K562 (cell line): Measurements from ENCODE around the gene CDYL. TPM values are rescaled to one million over a fixed set of nuclear protein-coding genes. Genes with fewer than 3 reads are reported as not detected.
A peak's percentile ranks its signal among the peaks of the same experiment; 100 is the strongest.

Experiments used
- CBX5 ChIP-seq: IDR thresholded peaks from 2 replicates; pipeline ENCODE4 v1.6.1; 2014; ENCODE audit warnings: low read depth, borderline replicate concordance
- DPF2 ChIP-seq: fragments of 450-650 bp; IDR thresholded peaks from 2 replicates; pipeline ENCODE4 v1.6.1; 2016
- GABPB1 ChIP-seq: sonication (generic); formaldehyde crosslinking; IDR thresholded peaks from 2 replicates; pipeline ENCODE4 v1.8.0; 2022; ENCODE audit warnings: mild to moderate bottlenecking, missing genetic modification reagents
- LARP7 ChIP-seq: fragments of 450-650 bp; IDR thresholded peaks from 2 replicates; pipeline ENCODE4 v1.6.1; 2016
- MECOM ChIP-seq: fragments of 250-450 bp; sonication (Bioruptor Pico); IDR thresholded peaks from 2 replicates; pipeline ENCODE4 v1.8.0; 2022; ENCODE audit warnings: inconsistent platforms
- MEIS2 ChIP-seq: fragments of 450-650 bp; IDR thresholded peaks from 2 replicates; pipeline ENCODE4 v1.6.1; 2014; ENCODE audit warnings: mild to moderate bottlenecking; ENCODE audit not compliant: partially characterized antibody
- MIER1 ChIP-seq: fragments of 450-650 bp; IDR thresholded peaks from 2 replicates; pipeline ENCODE4 v1.6.1; 2016; ENCODE audit warnings: antibody characterized with exemption, mild to moderate bottlenecking, low read depth
- NCOA2 ChIP-seq, 2 experiments: fragments of 450-650 bp; IDR thresholded peaks; 2 replicates each; pipeline ENCODE4 v1.6.1; 2018; ENCODE audit warnings: mild to moderate bottlenecking in 2 of 2, moderate library complexity in 1 of 2; ENCODE audit not compliant: partially characterized antibody in 2 of 2
- NCOA4 ChIP-seq: fragments of 450-650 bp; IDR thresholded peaks from 2 replicates; pipeline ENCODE4 v1.6.1; 2018; ENCODE audit warnings: mild to moderate bottlenecking; ENCODE audit not compliant: partially characterized antibody
- NR3C1 ChIP-seq: sonication (generic); formaldehyde crosslinking; IDR thresholded peaks from 2 replicates; pipeline ENCODE4 v1.8.1; 2022; ENCODE audit warnings: missing genetic modification reagents
- NUFIP1 ChIP-seq: fragments of 450-650 bp; IDR thresholded peaks from 2 replicates; pipeline ENCODE4 v1.6.1; 2018; ENCODE audit not compliant: partially characterized antibody
- SMAD4 ChIP-seq: fragments of 250-450 bp; sonication (Bioruptor Pico); conservative IDR thresholded peaks from 2 replicates; pipeline ENCODE4 v1.8.0; 2021; ENCODE audit warnings: inconsistent platforms, mild to moderate bottlenecking, moderate library complexity
- TRIM24 ChIP-seq, 2 experiments: fragments of 450-650 bp; IDR thresholded peaks; 2 replicates each; pipeline ENCODE4 v1.6.1; 2016
- ZNF197 ChIP-seq: fragments of 200-800 bp; sonication (Bioruptor generic); IDR thresholded peaks from 2 replicates; pipeline ENCODE4 v1.6.1; 2016; ENCODE audit warnings: low read depth, missing genetic modification characterization, missing compliant biosample characterization
- ZNF212 ChIP-seq: fragments of 450-650 bp; formaldehyde crosslinking; IDR thresholded peaks from 2 replicates; pipeline ENCODE4 v1.4.0; 2020; ENCODE audit warnings: mild to moderate bottlenecking
- ZNF224 ChIP-seq: sonication (generic); formaldehyde crosslinking; IDR thresholded peaks from 2 replicates; pipeline ENCODE4 v1.8.0; 2022; ENCODE audit warnings: mild to moderate bottlenecking, missing genetic modification reagents
- ZNF232 ChIP-seq: sonication (generic); formaldehyde crosslinking; IDR thresholded peaks from 2 replicates; pipeline ENCODE4 v1.8.0; 2022; ENCODE audit warnings: mild to moderate bottlenecking, missing genetic modification reagents
- ZNF354B ChIP-seq: fragments of 250-450 bp; sonication (Bioruptor Pico); IDR thresholded peaks from 2 replicates; pipeline ENCODE4 v1.4.0; 2020
- ZNF583 ChIP-seq: fragments of 250-450 bp; sonication (Bioruptor Pico); IDR thresholded peaks from 2 replicates; pipeline ENCODE4 v1.4.0; 2020
- ZNF696 ChIP-seq: fragments of 250-450 bp; sonication (Bioruptor Pico); conservative IDR thresholded peaks from 2 replicates; pipeline ENCODE4 v1.4.0; 2020; ENCODE audit warnings: mild to moderate bottlenecking, moderate library complexity
- ZNF830 ChIP-seq: fragments of 250-450 bp; sonication (Bioruptor Pico); IDR thresholded peaks from 2 replicates; pipeline ENCODE4 v1.5.0; 2021; ENCODE audit warnings: mild to moderate bottlenecking
- polyA plus RNA-seq, 8 experiments: library from polyadenylated mRNA; depleted of rRNA in 4 of 8; stranded (reverse) in 5 of 8; unstranded in 3 of 8; fragments of >200 nt; fragmentation: Nextera tagmentation in 2 of 8; fragmentation: Illumina TruSeq in 1 of 8; extraction: Ambion mirVana in 2 of 8; extraction: Trizol in 1 of 8; gene quantifications; 2 replicates each; pipeline versions ENCODE4 v1.2.1 to v1.2.3, GENCODE V29; 2011 to 2014; ENCODE audit warnings: inconsistent platforms in 1 of 8, missing spikeins in 1 of 8
- total RNA-seq, 7 experiments: library from RNA; depleted of rRNA in 6 of 7; stranded (reverse); fragments of >200 nt in 6 of 7; fragmentation: Illumina TruSeq in 2 of 7; extraction: Trizol in 2 of 7; gene quantifications; 2 replicates each; pipeline versions ENCODE4 v1.2.1 to v1.2.3, GENCODE V29; 2011 to 2021; ENCODE audit warnings: low replicate concordance in 1 of 7
- TF ChIP-seq, protein P1 (sequence below): fragments of 250-450 bp; sonication (Bioruptor Pico); IDR thresholded peaks from 2 replicates; pipeline ENCODE4 v1.5.1; 2021; ENCODE audit warnings: mild to moderate bottlenecking
- TF ChIP-seq, protein P2 (sequence below): fragments of 250-450 bp; sonication (Bioruptor Pico); IDR thresholded peaks from 2 replicates; pipeline ENCODE4 v1.9.0; 2021; ENCODE audit warnings: mild to moderate bottlenecking
- TF ChIP-seq, protein P3 (sequence below): fragments of 450-650 bp; formaldehyde crosslinking; IDR thresholded peaks from 2 replicates; pipeline ENCODE4 v1.4.0; 2020; ENCODE audit warnings: mild to moderate bottlenecking
- TF ChIP-seq, protein P4 (sequence below): IDR thresholded peaks from 3 replicates; pipeline ENCODE4 v1.6.1; 2011; ENCODE audit warnings: borderline replicate concordance, mild to moderate bottlenecking, moderate library complexity; ENCODE audit not compliant: insufficient read length; ENCODE audit errors: extremely low read depth

CDYL gene
- total and polyA plus RNA-seq, 9 of the 15 experiments (the other 6 are each of a cell fraction or from before 2014, with no cell fraction given) = 8.1 to 45.8 (median 40.8) TPM

DNA sequence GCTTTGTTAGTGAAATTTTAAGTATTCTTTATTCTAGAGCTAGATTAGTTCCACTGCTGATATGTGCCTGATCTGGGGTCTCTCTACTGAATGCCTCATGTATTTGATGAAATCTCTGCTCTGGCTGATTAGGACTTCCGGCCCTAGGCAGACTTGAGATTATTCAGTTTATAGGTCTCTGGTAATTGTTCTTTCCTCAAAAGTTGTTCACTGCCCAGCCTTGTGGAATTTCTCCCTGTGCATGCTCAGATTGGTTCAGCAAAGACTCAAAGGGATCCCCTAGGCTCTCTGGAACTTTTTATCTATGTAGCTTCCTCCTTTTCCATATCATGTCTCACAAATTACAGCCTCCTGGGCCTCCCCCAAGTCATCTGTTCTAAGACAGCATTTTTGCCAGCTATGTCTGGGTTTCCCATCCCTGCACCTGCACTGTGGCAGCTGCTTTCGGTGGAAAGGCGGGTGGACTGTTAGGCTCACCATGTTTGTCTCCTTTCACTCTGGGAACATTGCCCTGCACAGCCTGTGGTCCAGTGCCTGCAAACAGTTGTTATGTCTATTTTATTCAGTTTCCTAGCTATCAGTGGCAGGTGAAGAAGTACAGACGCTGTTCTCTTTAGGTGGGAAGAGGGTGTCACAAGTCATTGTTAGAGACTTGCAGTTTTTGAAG lies 154.0 kb downstream of the CDYL start (continued):
- TF ChIP-seq LARP7 = no peak
- TF ChIP-seq, protein P1, sequence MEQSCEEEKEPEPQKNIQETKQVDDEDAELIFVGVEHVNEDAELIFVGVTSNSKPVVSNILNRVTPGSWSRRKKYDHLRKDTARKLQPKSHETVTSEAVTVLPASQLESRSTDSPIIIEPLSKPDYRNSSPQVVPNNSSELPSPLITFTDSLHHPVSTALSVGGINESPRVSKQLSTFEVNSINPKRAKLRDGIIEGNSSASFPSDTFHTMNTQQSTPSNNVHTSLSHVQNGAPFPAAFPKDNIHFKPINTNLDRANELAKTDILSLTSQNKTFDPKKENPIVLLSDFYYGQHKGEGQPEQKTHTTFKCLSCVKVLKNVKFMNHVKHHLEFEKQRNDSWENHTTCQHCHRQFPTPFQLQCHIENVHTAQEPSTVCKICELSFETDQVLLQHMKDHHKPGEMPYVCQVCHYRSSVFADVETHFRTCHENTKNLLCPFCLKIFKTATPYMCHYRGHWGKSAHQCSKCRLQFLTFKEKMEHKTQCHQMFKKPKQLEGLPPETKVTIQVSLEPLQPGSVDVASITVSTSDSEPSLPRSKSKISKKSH = no peak
- no peak for TF ChIP-seq NCOA2 (IDR thresholded peaks at IDR 0.05; ENCODE audit: partially characterized antibody in 2 of 2)
- 0 out of 2 replicates have a peak, but pooled peaks have one; percentile 48 for TF ChIP-seq SMAD4 (CRISPR knock-in tag)
- TF ChIP-seq NR3C1 (CRISPR knock-in tag) = no peak
- TF ChIP-seq ZNF583 (CRISPR knock-in tag) = no peak
- TF ChIP-seq ZNF224 (CRISPR knock-in tag) = no peak
- TF ChIP-seq GABPB1 (CRISPR knock-in tag) = no peak
- TF ChIP-seq DPF2 = no peak
- TF ChIP-seq NUFIP1 = no peak
- TF ChIP-seq ZNF197 = no peak
- TF ChIP-seq ZNF354B (CRISPR knock-in tag) = no peak
- TF ChIP-seq ZNF830 (CRISPR knock-in tag) = no peak
- TF ChIP-seq MEIS2 = no peak
- no peak for TF ChIP-seq CBX5
- no peak for TF ChIP-seq ZNF212
- no peak for TF ChIP-seq ZNF696
- TF ChIP-seq, protein P2, sequence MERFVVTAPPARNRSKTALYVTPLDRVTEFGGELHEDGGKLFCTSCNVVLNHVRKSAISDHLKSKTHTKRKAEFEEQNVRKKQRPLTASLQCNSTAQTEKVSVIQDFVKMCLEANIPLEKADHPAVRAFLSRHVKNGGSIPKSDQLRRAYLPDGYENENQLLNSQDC (CRISPR knock-in tag) = no peak
- TF ChIP-seq, protein P3, sequence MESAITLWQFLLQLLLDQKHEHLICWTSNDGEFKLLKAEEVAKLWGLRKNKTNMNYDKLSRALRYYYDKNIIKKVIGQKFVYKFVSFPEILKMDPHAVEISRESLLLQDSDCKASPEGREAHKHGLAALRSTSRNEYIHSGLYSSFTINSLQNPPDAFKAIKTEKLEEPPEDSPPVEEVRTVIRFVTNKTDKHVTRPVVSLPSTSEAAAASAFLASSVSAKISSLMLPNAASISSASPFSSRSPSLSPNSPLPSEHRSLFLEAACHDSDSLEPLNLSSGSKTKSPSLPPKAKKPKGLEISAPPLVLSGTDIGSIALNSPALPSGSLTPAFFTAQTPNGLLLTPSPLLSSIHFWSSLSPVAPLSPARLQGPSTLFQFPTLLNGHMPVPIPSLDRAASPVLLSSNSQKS (CRISPR knock-in tag) = no peak
- TF ChIP-seq NCOA4 = no peak
- TF ChIP-seq MIER1 = no peak
- peak; percentile 53 to 73; a peak in 3 of 4 replicates for TF ChIP-seq TRIM24 (IDR thresholded peaks at IDR 0.05)
- TF ChIP-seq ZNF232 = no peak
- TF ChIP-seq MECOM (CRISPR knock-in tag) = 0 out of 2 replicates have a peak, but pooled peaks have one; percentile 42
- TF ChIP-seq, protein P4, sequence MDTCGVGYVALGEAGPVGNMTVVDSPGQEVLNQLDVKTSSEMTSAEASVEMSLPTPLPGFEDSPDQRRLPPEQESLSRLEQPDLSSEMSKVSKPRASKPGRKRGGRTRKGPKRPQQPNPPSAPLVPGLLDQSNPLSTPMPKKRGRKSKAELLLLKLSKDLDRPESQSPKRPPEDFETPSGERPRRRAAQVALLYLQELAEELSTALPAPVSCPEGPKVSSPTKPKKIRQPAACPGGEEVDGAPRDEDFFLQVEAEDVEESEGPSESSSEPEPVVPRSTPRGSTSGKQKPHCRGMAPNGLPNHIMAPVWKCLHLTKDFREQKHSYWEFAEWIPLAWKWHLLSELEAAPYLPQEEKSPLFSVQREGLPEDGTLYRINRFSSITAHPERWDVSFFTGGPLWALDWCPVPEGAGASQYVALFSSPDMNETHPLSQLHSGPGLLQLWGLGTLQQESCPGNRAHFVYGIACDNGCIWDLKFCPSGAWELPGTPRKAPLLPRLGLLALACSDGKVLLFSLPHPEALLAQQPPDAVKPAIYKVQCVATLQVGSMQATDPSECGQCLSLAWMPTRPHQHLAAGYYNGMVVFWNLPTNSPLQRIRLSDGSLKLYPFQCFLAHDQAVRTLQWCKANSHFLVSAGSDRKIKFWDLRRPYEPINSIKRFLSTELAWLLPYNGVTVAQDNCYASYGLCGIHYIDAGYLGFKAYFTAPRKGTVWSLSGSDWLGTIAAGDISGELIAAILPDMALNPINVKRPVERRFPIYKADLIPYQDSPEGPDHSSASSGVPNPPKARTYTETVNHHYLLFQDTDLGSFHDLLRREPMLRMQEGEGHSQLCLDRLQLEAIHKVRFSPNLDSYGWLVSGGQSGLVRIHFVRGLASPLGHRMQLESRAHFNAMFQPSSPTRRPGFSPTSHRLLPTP = no peak
